A673 (cell line): ENCODE results near the gene DYNC1LI2. TPM values are rescaled to one million over a fixed set of nuclear protein-coding genes. Genes with fewer than 3 reads are reported as not detected.

ENCODE experiments used
- BruUV-seq: library from RNA; stranded (reverse); fragments of 400-500 nt; replicated peaks from 2 replicates; lab custom pipeline; 2021; lab: Mats Ljungman, UMichigan
- CTCF ChIA-PET: fragments of 300-600 bp; sonication (Branson Sonifier 250); formaldehyde crosslinking; loops from one replicate; lab custom pipeline; 2022; ENCODE audit warnings: antibody characterized with exemption; lab: Charles Lee
- POLR2A ChIA-PET: fragments of 300-600 bp; sonication (Branson Sonifier 250); formaldehyde crosslinking; loops from one replicate; lab custom pipeline; 2022; ENCODE audit warnings: antibody characterized with exemption; ENCODE audit not compliant: low non-redundant PET; lab: Charles Lee
- DNase-seq: peaks from one replicate; pipeline ENCODE4 v3.0.0-alpha.2; 2015; ENCODE audit warnings: low spot score
- H3K27ac ChIP-seq: fragments of 200-600 bp; sonication (generic); 2 replicates; pipeline ENCODE4 v1.5.1; 2016; ENCODE audit warnings: mixed run types, low read depth, mild to moderate bottlenecking, mixed read lengths, antibody characterized with exemption, low read length; ENCODE audit not compliant: poor library complexity, severe bottlenecking
- H3K27me3 ChIP-seq: fragments of 200-600 bp; sonication (generic); replicated peaks from 2 replicates; pipeline ENCODE4 v1.6.1; 2017; ENCODE audit warnings: mixed run types, low read depth, mild to moderate bottlenecking, mixed read lengths, antibody characterized with exemption, low read length; ENCODE audit not compliant: insufficient read depth, poor library complexity
- H3K36me3 ChIP-seq: fragments of 200-600 bp; sonication (generic); 2 replicates; pipeline ENCODE4 v1.6.1; 2016; ENCODE audit warnings: mixed run types, mild to moderate bottlenecking, mixed read lengths, antibody characterized with exemption, low read length; ENCODE audit not compliant: insufficient read depth, poor library complexity, severe bottlenecking
- H3K4me1 ChIP-seq: fragments of 200-600 bp; sonication (generic); 2 replicates; pipeline ENCODE4 v1.6.1; 2017; ENCODE audit warnings: mixed run types, mild to moderate bottlenecking, mixed read lengths, antibody characterized with exemption, low read length; ENCODE audit not compliant: insufficient read depth, poor library complexity, severe bottlenecking
- H3K4me3 ChIP-seq: fragments of 200-600 bp; sonication (generic); 2 replicates; pipeline ENCODE4 v1.5.1; 2016; ENCODE audit warnings: low read depth, mixed run types, mild to moderate bottlenecking, mixed read lengths, low read length; ENCODE audit not compliant: poor library complexity, severe bottlenecking
- H3K9me3 ChIP-seq: fragments of 200-600 bp; sonication (generic); 2 replicates; pipeline ENCODE4 v1.6.1; 2016; ENCODE audit warnings: mixed run types, low read depth, mild to moderate bottlenecking, mixed read lengths, antibody characterized with exemption, low read length; ENCODE audit not compliant: poor library complexity, severe bottlenecking
- CTCF ChIP-seq: fragments of 300-800, 200-600 bp; sonication (generic); conservative IDR thresholded peaks from 2 replicates; pipeline ENCODE4 v1.5.1; 2017; ENCODE audit warnings: low read depth, mild to moderate bottlenecking, antibody characterized with exemption, low read length, moderate library complexity, mixed read lengths
- EZH2 ChIP-seq: fragments of 200-600 bp; sonication (generic); IDR thresholded peaks from 2 replicates; pipeline ENCODE4 v1.6.1; 2017; ENCODE audit warnings: borderline replicate concordance, low read depth, mild to moderate bottlenecking, mixed read lengths, antibody characterized with exemption, low read length; ENCODE audit not compliant: poor library complexity, severe bottlenecking
- intact Hi-C: fragments of 100-400 bp; cut with micrococcal nuclease; formaldehyde crosslinking; loops from one replicate; pipeline ENCODE4 v1.10.0; 2022; ENCODE audit not compliant: unreplicated experiment
- total RNA-seq: library from RNA; stranded (reverse); gene quantifications from 2 replicates; pipeline ENCODE4 v1.2.3, GENCODE V29; 2021

The DYNC1LI2 gene
- total RNA-seq, 1 experiment from 2014 or later, result 164 TPM

GRCh38 chr16:66692341-66692740 is 59.1 kb downstream of the DYNC1LI2 start:
- no peak overlapping the region for H3K4me3 ChIP-seq
- no peaks in the 10 kb centered on the region for H3K36me3 ChIP-seq
- POLR2A ChIA-PET, result no interaction called here
- intact Hi-C loops, result no loop called here
- H3K4me1 ChIP-seq, result peaks cover 13% of the 10 kb centered on the region
- H3K27ac ChIP-seq, result no peak overlapping the region
- BruUV-seq, result no TSS peak
- no peaks in the 10 kb centered on the region for H3K27me3 ChIP-seq
- CTCF ChIA-PET, result interaction anchor here (0.7 kb wide), 1 partner anchor 49 kb away, joined by 5 read pairs; no protein-coding TSS in a partner anchor
- DNase-seq, result no peak
- TF ChIP-seq CTCF (no peak), EZH2 (no peak)
- no peaks in the 10 kb centered on the region for H3K9me3 ChIP-seq

DNA sequence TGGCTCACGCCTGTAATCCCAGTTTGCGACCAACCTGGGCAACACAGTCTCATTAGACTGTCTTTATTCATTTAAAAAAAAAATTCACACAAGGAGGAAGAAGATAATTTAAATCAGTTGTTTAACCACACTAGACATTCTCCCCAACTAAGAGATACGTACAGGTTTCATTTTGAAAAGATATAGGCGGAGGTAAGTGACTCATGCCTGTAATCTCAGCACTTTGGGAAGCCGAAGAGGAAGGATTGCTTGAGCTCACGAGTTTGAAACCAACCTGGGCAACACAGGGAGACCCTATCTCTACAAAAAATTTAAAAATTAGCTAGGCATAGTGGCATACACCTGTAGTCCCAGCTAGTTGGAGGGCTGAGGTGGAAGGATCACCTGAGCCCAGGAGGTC is 60.2 kb downstream of the DYNC1LI2 start:
- no peak overlapping the region for H3K27ac ChIP-seq
- H3K4me3 ChIP-seq, result no peak overlapping the region
- no TSS peak for BruUV-seq
- CTCF ChIA-PET, result interaction anchor here (0.6 kb wide), 2 partner anchors 48 to 176 kb away, joined by 4 read pairs; no protein-coding TSS in a partner anchor
- intact Hi-C loops, result no loop called here
- TF ChIP-seq EZH2, result no peak
- no peak for TF ChIP-seq CTCF
- no peaks in the 10 kb centered on the region for H3K36me3 ChIP-seq
- POLR2A ChIA-PET, result no interaction called here
- H3K4me1 ChIP-seq, result peaks cover 13% of the 10 kb centered on the region
- no peaks in the 10 kb centered on the region for H3K9me3 ChIP-seq
- DNase-seq, result no peak
- H3K27me3 ChIP-seq, result no peaks in the 10 kb centered on the region

DNA sequence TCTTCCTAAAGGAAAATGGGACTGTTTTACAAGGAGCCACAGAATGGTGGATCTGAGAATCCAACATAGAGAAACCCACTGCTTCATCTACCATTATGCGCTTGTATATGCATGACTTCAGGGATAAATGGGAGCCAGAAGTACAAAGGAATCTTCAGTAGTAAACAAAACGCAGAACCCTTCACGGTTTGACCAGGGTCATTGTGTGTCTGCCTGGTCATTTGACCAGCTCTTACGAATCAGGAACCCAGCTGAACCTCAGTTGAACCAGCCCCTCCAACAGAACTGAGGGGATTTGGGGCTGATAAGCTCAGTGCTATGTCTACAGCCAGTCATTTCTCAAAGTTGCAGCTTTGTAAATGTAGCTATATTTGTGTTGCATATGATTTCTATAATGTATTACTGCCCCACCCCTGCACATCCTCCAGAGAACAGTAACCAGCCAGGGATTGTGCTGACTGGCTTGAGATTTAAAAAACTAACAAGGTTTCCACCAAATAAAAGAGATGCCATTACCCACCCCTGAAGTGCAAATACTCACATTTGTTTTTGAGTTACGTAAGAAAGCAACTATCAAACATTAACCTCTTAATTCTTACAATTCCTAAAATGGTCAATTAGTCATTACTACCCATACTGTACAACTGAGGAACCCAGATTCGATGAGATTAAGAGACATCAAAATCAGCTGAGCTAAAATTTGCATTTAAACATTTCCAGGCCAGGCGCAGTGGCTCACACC is 61.1 kb downstream of the DYNC1LI2 start:
- Histone ChIP-seq H3K27ac (no peak overlapping the region), H3K4me1 (peaks cover 6% of the 10 kb centered on the region), H3K36me3 (no peaks in the 10 kb centered on the region), H3K27me3 (no peaks in the 10 kb centered on the region), H3K4me3 (no peak overlapping the region), H3K9me3 (no peaks in the 10 kb centered on the region)
- TF ChIP-seq CTCF, result no peak
- TF ChIP-seq EZH2, result no peak
- no TSS peak for BruUV-seq
- DNase-seq, result no peak
- intact Hi-C loops, result no loop called here
- CTCF ChIA-PET, result interaction anchor here (0.6 kb wide), 1 partner anchor 47 kb away, joined by 4 read pairs; no protein-coding TSS in a partner anchor
- POLR2A ChIA-PET, result interaction anchor here (0.6 kb wide), 1 partner anchor 741 kb away, joined by 5 read pairs; no protein-coding TSS in a partner anchor
